Large intestine (tissue), 3 donors: Measurements from ENCODE around the gene ERC2. TPM values are rescaled to one million over a fixed set of nuclear protein-coding genes. Genes with fewer than 3 reads are reported as not detected.

ENCODE experiments used
- DNase-seq, 2 donors: peaks; one replicate each; pipeline versions ENCODE4 v3.0.0 to v3.0.0-alpha.2; 2013
- H3K27ac ChIP-seq: one replicate; pipeline ENCODE4 v1.5.1; 2013; ENCODE audit warnings: low read length
- H3K27me3 ChIP-seq: 2 replicates; pipeline ENCODE4 v1.6.1; 2013; ENCODE audit warnings: low read length; ENCODE audit not compliant: control insufficient read depth, insufficient read depth
- H3K36me3 ChIP-seq: 2 replicates; pipeline ENCODE4 v1.6.1; 2013; ENCODE audit warnings: low read length; ENCODE audit not compliant: control insufficient read depth, insufficient read depth
- H3K4me1 ChIP-seq: one replicate; pipeline ENCODE4 v1.6.1; 2013; ENCODE audit warnings: low read length; ENCODE audit not compliant: control insufficient read depth, insufficient read depth
- H3K4me3 ChIP-seq: one replicate; pipeline ENCODE4 v1.5.1; 2013; ENCODE audit warnings: low read length
- H3K9me3 ChIP-seq: one replicate; pipeline ENCODE4 v1.6.1; 2013; ENCODE audit warnings: mild to moderate bottlenecking, low read depth, low read length, moderate library complexity; ENCODE audit not compliant: control insufficient read depth
- WGBS: methylation state at CpG from one replicate; pipeline ENCODE4 v1.1.5; 2013; ENCODE audit warnings: low lambda C conversion rate; ENCODE audit not compliant: insufficient coverage; 5-methylcytosine and 5-hydroxymethylcytosine counted together
- polyA plus RNA-seq: library from polyadenylated mRNA; unstranded; fragments of 120-200 nt; gene quantifications from one replicate; pipeline ENCODE4 v1.2.1, GENCODE V29; 2013

The ERC2 gene
- polyA plus RNA-seq, 1 donor: 2.4 TPM

GRCh38 chr3:56001537-56001936 is 466.7 kb downstream of the ERC2 start:
- WGBS: 68% methylated on average over 2 of the region's 4 CpGs
- no peaks in the 10 kb centered on the region for H3K4me1 ChIP-seq

GRCh38 chr3:55989366-55989765 is 478.9 kb downstream of the ERC2 start:
- WGBS: no CpG with 5 or more reads among the region's 2 CpGs

More at GRCh38 chr3:56001537-56001936, 466.7 kb downstream of the ERC2 start:
- DNase-seq: no peak
- Histone ChIP-seq H3K9me3 (no peaks in the 10 kb centered on the region), H3K36me3 (no peaks in the 10 kb centered on the region), H3K27me3 (no peaks in the 10 kb centered on the region), H3K4me3 (no peak overlapping the region), H3K27ac (no peak overlapping the region)

GRCh38 chr3:55988905-55989304 is 479.4 kb downstream of the ERC2 start:
- no peaks in the 10 kb centered on the region for H3K4me1 ChIP-seq
- DNase-seq: no peak
- H3K9me3 ChIP-seq: no peaks in the 10 kb centered on the region
- H3K27me3 ChIP-seq: no peaks in the 10 kb centered on the region
- H3K4me3 ChIP-seq: no peak overlapping the region
- 68% methylated on average over 2 of the region's 3 CpGs for WGBS
- H3K36me3 ChIP-seq: no peaks in the 10 kb centered on the region
- no peak overlapping the region for H3K27ac ChIP-seq

More at GRCh38 chr3:55989366-55989765, 478.9 kb downstream of the ERC2 start:
- H3K27me3 ChIP-seq: no peaks in the 10 kb centered on the region
- no peak overlapping the region for H3K27ac ChIP-seq
- H3K4me3 ChIP-seq: no peak overlapping the region
- no peaks in the 10 kb centered on the region for H3K4me1 ChIP-seq
- no peak for DNase-seq
- H3K9me3 ChIP-seq: no peaks in the 10 kb centered on the region
- no peaks in the 10 kb centered on the region for H3K36me3 ChIP-seq

- 90% methylated on average over 2 of the region's 5 CpGs for whole genome bisulfite sequencing
- Histone ChIP-seq H3K27me3 (no peaks in the 10 kb centered on the region), H3K27ac (no peak overlapping the region), H3K4me1 (no peaks in the 10 kb centered on the region), H3K36me3 (no peaks in the 10 kb centered on the region), H3K9me3 (no peaks in the 10 kb centered on the region), H3K4me3 (no peak overlapping the region)
- DNase-seq: no peak
These were observed 483.6 kb downstream of the ERC2 start for GRCh38 chr3:55984626-55985025.

- no peak for DNase-seq
- Histone ChIP-seq H3K27ac (no peak overlapping the region), H3K9me3 (no peaks in the 10 kb centered on the region), H3K4me3 (no peak overlapping the region), H3K36me3 (no peaks in the 10 kb centered on the region), H3K4me1 (no peaks in the 10 kb centered on the region), H3K27me3 (peaks cover 2% of the 10 kb centered on the region)
- WGBS: 60% methylated on average over 1 of the region's 6 CpGs
These were observed 489.3 kb downstream of the ERC2 start for GRCh38 chr3:55978953-55979352.

- Histone ChIP-seq H3K27ac (no peak overlapping the region), H3K36me3 (no peaks in the 10 kb centered on the region), H3K4me1 (no peaks in the 10 kb centered on the region), H3K9me3 (no peaks in the 10 kb centered on the region), H3K4me3 (no peak overlapping the region), H3K27me3 (peaks cover 2% of the 10 kb centered on the region)
- WGBS: 100% methylated on average over 2 of the region's 13 CpGs
- peak in 1 of 2 donors; percentile 3 for DNase-seq
These were observed 493.7 kb downstream of the ERC2 start for GRCh38 chr3:55974421-55975165.

- no CpG with 5 or more reads among the region's 2 CpGs for WGBS
- H3K36me3 ChIP-seq: no peaks in the 10 kb centered on the region
These were observed 498.6 kb downstream of the ERC2 start for GRCh38 chr3:55969634-55970033.

GRCh38 chr3:55968331-55968730 is 499.9 kb downstream of the ERC2 start:
- Histone ChIP-seq H3K27ac (no peak overlapping the region), H3K9me3 (no peaks in the 10 kb centered on the region), H3K4me3 (no peak overlapping the region), H3K27me3 (no peaks in the 10 kb centered on the region), H3K4me1 (no peaks in the 10 kb centered on the region), H3K36me3 (no peaks in the 10 kb centered on the region)
- 80% methylated on average over 1 of the region's 6 CpGs for WGBS
- no peak for DNase-seq

More at GRCh38 chr3:55969634-55970033, 498.6 kb downstream of the ERC2 start:
- Histone ChIP-seq H3K27me3 (no peaks in the 10 kb centered on the region), H3K9me3 (no peaks in the 10 kb centered on the region), H3K27ac (no peak overlapping the region), H3K4me3 (no peak overlapping the region), H3K4me1 (no peaks in the 10 kb centered on the region)
- no peak for DNase-seq

- no CpG with 5 or more reads among the region's 1 CpG for WGBS
- H3K27me3 ChIP-seq: no peaks in the 10 kb centered on the region
- no peaks in the 10 kb centered on the region for H3K4me1 ChIP-seq
- H3K9me3 ChIP-seq: no peaks in the 10 kb centered on the region
- H3K4me3 ChIP-seq: no peak overlapping the region
- no peak for DNase-seq
- H3K27ac ChIP-seq: no peak overlapping the region
- no peaks in the 10 kb centered on the region for H3K36me3 ChIP-seq
These were observed 501.7 kb downstream of the ERC2 start for GRCh38 chr3:55966566-55966965.

GRCh38 chr3:55965776-55966175 is 502.5 kb downstream of the ERC2 start:
- H3K27me3 ChIP-seq: no peaks in the 10 kb centered on the region
- H3K9me3 ChIP-seq: no peaks in the 10 kb centered on the region
- no peak overlapping the region for H3K27ac ChIP-seq
- H3K4me1 ChIP-seq: no peaks in the 10 kb centered on the region
- DNase-seq: no peak
- WGBS: 67% methylated on average over 1 of the region's 5 CpGs
- H3K4me3 ChIP-seq: no peak overlapping the region
- H3K36me3 ChIP-seq: no peaks in the 10 kb centered on the region

- no peak overlapping the region for H3K4me3 ChIP-seq
- H3K27ac ChIP-seq: no peak overlapping the region
- no peak for DNase-seq
- no peaks in the 10 kb centered on the region for H3K4me1 ChIP-seq
- H3K9me3 ChIP-seq: no peaks in the 10 kb centered on the region
- no CpG with 5 or more reads among the region's 2 CpGs for WGBS
- H3K27me3 ChIP-seq: no peaks in the 10 kb centered on the region
- H3K36me3 ChIP-seq: no peaks in the 10 kb centered on the region
These were observed 503.7 kb downstream of the ERC2 start for GRCh38 chr3:55964491-55964985.
